OCI-LY3 (cell line): ENCODE results near the gene NEU1.

Source experiments
- CTCF ChIP-seq: fragments of 200-600, 300-600 bp; sonication (generic); IDR thresholded peaks from 2 replicates; pipeline ENCODE4 v1.5.1; 2014; ENCODE audit warnings: antibody characterized with exemption, low read length, low read depth
- EZH2phosphoT487 ChIP-seq: fragments of 200-600 bp; shearing (Covaris generic); IDR thresholded peaks from 2 replicates; pipeline ENCODE4 v1.6.1; 2018; ENCODE audit warnings: antibody characterized with exemption, mixed run types, low read depth

GRCh38 chr6:31901953-31902643 lies 39.5 kb upstream of the NEU1 start, which contains the start of gene ZBTB12:
- TF ChIP-seq CTCF (no peak), EZH2phosphoT487 (no peak)
